OCI-LY3 (cell line): ENCODE results near the gene RNF113B.

Source experiments
- EZH2phosphoT487 ChIP-seq: fragments of 200-600 bp; shearing (Covaris generic); IDR thresholded peaks from 2 replicates; pipeline ENCODE4 v1.6.1; 2018; ENCODE audit warnings: antibody characterized with exemption, mixed run types, low read depth
- TF ChIP-seq, protein P1 (sequence below): fragments of 200-600, 300-600 bp; sonication (generic); IDR thresholded peaks from 2 replicates; pipeline ENCODE4 v1.5.1; 2014; ENCODE audit warnings: antibody characterized with exemption, low read length, low read depth

DNA sequence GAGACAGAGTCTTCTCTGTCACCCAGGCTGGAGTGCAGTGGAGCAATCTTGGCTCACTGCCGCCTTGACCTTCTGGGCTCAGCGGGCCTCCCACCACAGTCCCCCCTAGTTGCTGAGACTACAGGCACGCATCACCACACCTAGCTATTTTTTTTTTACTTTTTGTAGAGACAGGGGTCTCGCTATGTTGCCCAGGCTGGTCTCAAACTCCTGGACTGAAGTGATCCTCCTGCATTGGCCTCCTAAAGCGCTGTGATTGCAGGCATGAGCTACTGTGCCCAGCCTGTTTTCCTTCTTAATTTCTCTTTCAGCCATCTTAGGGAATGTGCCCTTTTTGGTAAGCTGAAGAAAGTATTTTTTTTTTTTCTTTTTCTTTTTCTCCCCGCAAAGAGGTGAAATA, 42.6 kb upstream of the RNF113B start:
- TF ChIP-seq, protein P1, sequence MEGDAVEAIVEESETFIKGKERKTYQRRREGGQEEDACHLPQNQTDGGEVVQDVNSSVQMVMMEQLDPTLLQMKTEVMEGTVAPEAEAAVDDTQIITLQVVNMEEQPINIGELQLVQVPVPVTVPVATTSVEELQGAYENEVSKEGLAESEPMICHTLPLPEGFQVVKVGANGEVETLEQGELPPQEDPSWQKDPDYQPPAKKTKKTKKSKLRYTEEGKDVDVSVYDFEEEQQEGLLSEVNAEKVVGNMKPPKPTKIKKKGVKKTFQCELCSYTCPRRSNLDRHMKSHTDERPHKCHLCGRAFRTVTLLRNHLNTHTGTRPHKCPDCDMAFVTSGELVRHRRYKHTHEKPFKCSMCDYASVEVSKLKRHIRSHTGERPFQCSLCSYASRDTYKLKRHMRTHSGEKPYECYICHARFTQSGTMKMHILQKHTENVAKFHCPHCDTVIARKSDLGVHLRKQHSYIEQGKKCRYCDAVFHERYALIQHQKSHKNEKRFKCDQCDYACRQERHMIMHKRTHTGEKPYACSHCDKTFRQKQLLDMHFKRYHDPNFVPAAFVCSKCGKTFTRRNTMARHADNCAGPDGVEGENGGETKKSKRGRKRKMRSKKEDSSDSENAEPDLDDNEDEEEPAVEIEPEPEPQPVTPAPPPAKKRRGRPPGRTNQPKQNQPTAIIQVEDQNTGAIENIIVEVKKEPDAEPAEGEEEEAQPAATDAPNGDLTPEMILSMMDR, result no peak
- no peak for TF ChIP-seq EZH2phosphoT487
